Esophagus squamous epithelium (tissue), 5 donors: Measurements from ENCODE around the gene FAM222A. TPM values are rescaled to one million over a fixed set of nuclear protein-coding genes. Genes with fewer than 3 reads are reported as not detected.

Experiments used
- DNase-seq: peaks from one replicate; lab custom pipeline; 2025; lab: John Stamatoyannopoulos, UW
- H3K27ac ChIP-seq, 4 donors: fragments of 200-600 bp; sonication (generic); one replicate each; pipeline ENCODE4 v1.5.1; 2016 to 2019; ENCODE audit warnings: mild to moderate bottlenecking in 1 of 4
- H3K27me3 ChIP-seq, 4 donors: fragments of 200-600 bp; sonication (generic); 1 replicate in 3 of 4; 2 replicates in 1 of 4; pipeline versions ENCODE4 v1.5.1 to v1.6.0; 2017 to 2021; ENCODE audit warnings: antibody characterized with exemption in 1 of 4
- H3K36me3 ChIP-seq, 3 donors: fragments of 200-600 bp; sonication (generic); one replicate each; pipeline ENCODE4 v1.5.1; 2016 to 2019
- H3K4me1 ChIP-seq, 3 donors: fragments of 200-600 bp; sonication (generic); one replicate each; pipeline ENCODE4 v1.5.1; 2017 to 2019
- H3K4me3 ChIP-seq, 4 donors: fragments of 200-600 bp; sonication (generic); 1 replicate in 3 of 4; 2 replicates in 1 of 4; pipeline ENCODE4 v1.5.1; 2016 to 2019; ENCODE audit warnings: mild to moderate bottlenecking in 2 of 4, moderate library complexity in 1 of 4
- H3K9me3 ChIP-seq, 3 donors: fragments of 200-600 bp; sonication (generic); one replicate each; pipeline ENCODE4 v1.5.1; 2016 to 2019
- CTCF ChIP-seq, 6 experiments: fragments of 450-650 bp in 4 of 6; fragments of 200-600 bp in 2 of 6; sonication (generic) in 2 of 6; IDR thresholded peaks; one replicate each; pipeline ENCODE4 v1.5.1; 2016 to 2019; ENCODE audit warnings: antibody characterized with exemption in 6 of 6, mild to moderate bottlenecking in 4 of 6, moderate library complexity in 4 of 6
- POLR2A ChIP-seq, 4 donors: fragments of 450-650 bp; IDR thresholded peaks; one replicate each; pipeline ENCODE4 v1.6.1; 2017; ENCODE audit warnings: antibody characterized with exemption in 4 of 4, mild to moderate bottlenecking in 4 of 4, moderate library complexity in 3 of 4
- WGBS, 2 donors: methylation state at CpG; one replicate each; pipeline ENCODE4 v1.1.5; 2018; 5-methylcytosine and 5-hydroxymethylcytosine counted together
- intact Hi-C: fragments of 100-400 bp; cut with DNase I; formaldehyde crosslinking; loops from one replicate; pipeline ENCODE4 v1.15.0; 2022
- total RNA-seq, 4 donors: library from RNA; depleted of rRNA; stranded (reverse); fragments of >200 nt; gene quantifications; one replicate each; pipeline ENCODE4 v1.1.0, GENCODE V29; 2016
- donor health status: DM: yes; HTN: yes; CAD: no.

FAM222A gene
- total RNA-seq, 4 donors from 2014 or later, result 0.57 to 9.3 (median 5.0) TPM

DNA sequence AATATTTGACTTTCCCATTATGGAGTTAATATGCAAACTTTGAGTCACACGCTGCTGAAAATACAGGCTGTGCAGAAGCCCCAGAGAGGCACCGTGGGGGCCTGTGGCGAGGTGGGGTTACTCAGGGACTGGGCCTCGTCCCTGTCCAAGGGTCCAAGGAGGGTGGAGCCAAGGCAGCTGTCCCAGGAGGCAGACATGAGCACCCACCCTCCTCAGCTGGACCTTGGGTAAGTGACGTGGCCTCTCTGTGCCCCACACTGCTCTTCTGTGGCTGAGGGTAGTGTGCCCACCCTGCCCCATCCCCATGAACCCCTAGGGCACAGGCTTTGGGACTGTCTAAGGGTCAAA, 39.4 kb downstream of the FAM222A start:
- Histone ChIP-seq H3K27me3 (peaks cover 0 to 3% (median 0%) of the 10 kb centered on the region in 4 donors), H3K27ac (no peak overlapping the region), H3K4me3 (no peak overlapping the region), H3K36me3 (no peaks in the 10 kb centered on the region), H3K9me3 (peaks cover 0 to 9% (median 8%) of the 10 kb centered on the region in 3 donors), H3K4me1 (no peaks in the 10 kb centered on the region)
- intact Hi-C loops, result no loop called here
- no peak for DNase-seq
- TF ChIP-seq POLR2A (IDR thresholded peaks at IDR 0.05), result no peak
- TF ChIP-seq CTCF (IDR thresholded peaks at IDR 0.05), result no peak
- 78 to 94% methylated on average over 3 to 5 of the region's 5 CpGs for WGBS, 2 donors

GRCh38 chr12:109753959-109754358, 40.3 kb downstream of the FAM222A start:
- WGBS, 2 donors, result 40 to 63% methylated on average over 2 of the region's 2 CpGs
- peaks cover 0 to 9% (median 8%) of the 10 kb centered on the region in 3 donors for H3K9me3 ChIP-seq
- H3K4me3 ChIP-seq, result no peak overlapping the region
- peaks cover 0 to 13% (median 0%) of the 10 kb centered on the region in 4 donors for H3K27me3 ChIP-seq
- H3K4me1 ChIP-seq, result no peaks in the 10 kb centered on the region
- H3K27ac ChIP-seq, result no peak overlapping the region
- intact Hi-C loops, result no loop called here
- no peak for DNase-seq
- TF ChIP-seq POLR2A (IDR thresholded peaks at IDR 0.05) (no peak), CTCF (IDR thresholded peaks at IDR 0.05) (no peak)
- no peaks in the 10 kb centered on the region for H3K36me3 ChIP-seq

- peaks cover 0 to 9% (median 8%) of the 10 kb centered on the region in 3 donors for H3K9me3 ChIP-seq
- H3K36me3 ChIP-seq, result no peaks in the 10 kb centered on the region
- no peaks in the 10 kb centered on the region for H3K4me1 ChIP-seq
- H3K4me3 ChIP-seq, result no peak overlapping the region
- WGBS, 2 donors, result 83 to 94% methylated on average over 1 of the region's 1 CpG
- intact Hi-C loops, result no loop called here
- no peak for DNase-seq
- peaks cover 0 to 13% (median 0%) of the 10 kb centered on the region in 4 donors for H3K27me3 ChIP-seq
- TF ChIP-seq CTCF (IDR thresholded peaks at IDR 0.05), result no peak
- H3K27ac ChIP-seq, result no peak overlapping the region
Measured at GRCh38 chr12:109756457-109756856, 42.8 kb downstream of the FAM222A start.

GRCh38 chr12:109757671-109758265, 44.1 kb downstream of the FAM222A start:
- Histone ChIP-seq H3K36me3 (no peaks in the 10 kb centered on the region), H3K9me3 (peaks cover 0 to 9% (median 8%) of the 10 kb centered on the region in 3 donors), H3K27me3 (peaks cover 0 to 13% (median 0%) of the 10 kb centered on the region in 4 donors), H3K4me3 (no peak overlapping the region), H3K27ac (no peak overlapping the region), H3K4me1 (peaks cover 0 to 4% (median 0%) of the 10 kb centered on the region in 3 donors)
- intact Hi-C loops, result no loop called here
- no peak for DNase-seq
- TF ChIP-seq CTCF (IDR thresholded peaks at IDR 0.05), result no peak
- no peak for TF ChIP-seq POLR2A (IDR thresholded peaks at IDR 0.05)
- 74 to 82% methylated on average over 8 to 11 of the region's 11 CpGs for WGBS, 2 donors

DNA sequence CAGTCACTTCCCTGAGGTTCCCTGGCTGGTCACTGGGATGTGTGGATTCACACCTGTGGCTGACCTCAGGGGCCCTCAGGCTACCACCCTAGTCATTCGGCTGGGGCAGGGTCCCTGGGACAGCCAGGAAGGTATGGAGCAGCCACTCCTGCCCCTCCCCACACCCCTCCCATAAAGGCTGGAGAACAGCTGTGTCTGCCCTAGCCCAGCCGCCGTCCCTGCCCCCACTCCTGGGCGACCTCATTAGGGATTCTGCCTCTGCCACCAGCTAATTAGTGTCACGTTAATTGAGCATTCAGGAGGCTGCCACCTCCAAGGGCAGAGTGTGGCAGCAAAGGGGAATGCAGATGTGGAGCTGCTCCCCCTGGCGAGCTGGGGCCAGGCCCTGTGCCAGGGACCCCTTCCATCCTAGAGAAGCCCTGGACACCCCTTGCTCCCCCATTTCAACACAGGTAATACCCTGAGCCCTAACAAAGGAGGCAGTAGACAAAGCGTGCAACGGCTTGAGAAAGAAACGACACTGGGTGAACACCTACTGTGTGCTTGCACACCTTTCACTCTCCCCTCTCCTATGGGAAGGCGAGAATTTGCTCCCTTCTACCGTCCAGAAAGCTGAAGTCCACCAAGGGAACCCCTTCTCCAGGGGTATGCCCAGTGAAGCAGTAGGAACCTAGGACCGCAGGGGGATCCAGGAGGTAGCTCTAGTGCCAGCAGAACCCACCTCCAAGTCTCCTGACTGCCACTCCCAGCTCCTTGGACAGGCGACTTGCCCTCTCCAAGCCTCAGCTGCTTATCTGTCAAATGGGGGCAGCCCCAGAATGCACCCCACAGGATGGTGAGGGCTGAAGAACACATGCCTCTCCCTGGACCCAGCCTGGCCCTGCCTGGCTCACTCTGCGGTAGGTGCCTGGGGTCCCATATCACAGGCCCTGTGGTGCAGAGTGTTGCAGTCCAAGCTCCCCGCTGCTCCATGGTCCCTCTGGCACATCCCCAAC, 45.1 kb downstream of the FAM222A start:
- Histone ChIP-seq H3K4me1 (peaks cover 0 to 6% (median 0%) of the 10 kb centered on the region in 3 donors), H3K4me3 (no peak overlapping the region), H3K9me3 (peaks cover 0 to 15% (median 8%) of the 10 kb centered on the region in 3 donors), H3K27ac (no peak overlapping the region), H3K36me3 (no peaks in the 10 kb centered on the region), H3K27me3 (peaks cover 0 to 13% (median 0%) of the 10 kb centered on the region in 4 donors)
- intact Hi-C loops, result no loop called here
- DNase-seq, result no peak
- no peak for TF ChIP-seq POLR2A (IDR thresholded peaks at IDR 0.05)
- no peak for TF ChIP-seq CTCF (IDR thresholded peaks at IDR 0.05)
- WGBS, 2 donors, result 75 to 83% methylated on average over 5 to 7 of the region's 15 CpGs
